Fibroblast of pulmonary artery (primary cell): ENCODE results near the gene COQ8B.
"Not testable (repeated sequence)": the region's sequence is repeated elsewhere in the genome, so short reads cannot be mapped to it uniquely, and the experiment has no call there.

Experiments used
- DNase-seq: peaks from one replicate; pipeline ENCODE4 v3.0.0-alpha.2; 2010; ENCODE audit warnings: low read depth
- H3K4me3 ChIP-seq: replicated peaks from 2 replicates; pipeline ENCODE4 v1.5.1; 2011; ENCODE audit warnings: low read depth, mild to moderate bottlenecking, control low read depth, low read length, moderate library complexity
- CTCF ChIP-seq: IDR thresholded peaks from 2 replicates; pipeline ENCODE4 v1.5.1; 2011; ENCODE audit warnings: mild to moderate bottlenecking, control low read depth, low read length, inconsistent platforms; ENCODE audit errors: missing control alignments

COQ8B gene

GRCh38 chr19:40736661-40737060, 20.0 kb upstream of the COQ8B start:
- no peak for DNase-seq
- no peak overlapping the region for H3K4me3 ChIP-seq
- TF ChIP-seq CTCF = no peak

DNA sequence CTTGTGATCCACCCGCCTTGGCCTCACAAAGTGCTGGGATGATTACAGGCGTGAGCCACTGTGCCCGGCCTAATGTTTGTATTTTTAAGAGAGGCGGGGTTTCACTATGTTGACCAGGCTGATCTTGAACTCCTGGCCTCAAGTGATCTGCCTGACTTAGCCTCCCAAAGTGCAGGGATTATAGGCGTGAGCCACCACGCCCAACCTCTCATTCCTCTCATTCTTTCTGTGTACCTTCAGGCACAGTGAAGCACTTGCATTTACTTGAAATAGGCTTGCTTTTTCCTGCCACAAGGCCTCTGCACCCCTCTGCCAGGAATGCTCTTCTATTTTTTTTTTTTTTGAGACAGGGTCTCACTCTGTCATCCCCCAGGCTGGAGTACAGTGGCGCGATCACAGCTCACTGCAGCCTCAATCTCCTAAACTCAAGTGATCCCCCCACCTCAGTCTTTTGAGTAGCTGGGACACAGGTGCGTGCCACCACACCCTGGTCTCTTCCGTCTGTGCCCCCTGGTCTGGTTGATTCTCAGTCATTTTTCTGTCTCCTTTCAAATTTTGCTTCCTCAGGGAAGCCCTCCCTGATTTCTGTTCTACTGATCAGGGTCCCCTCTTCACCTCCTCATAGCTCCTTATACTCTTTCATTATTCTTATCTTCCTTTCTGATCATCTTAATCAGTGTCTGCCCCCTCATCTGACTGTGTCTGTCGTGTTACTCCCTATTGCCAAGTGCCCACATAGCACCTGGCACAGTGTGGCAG, 18.5 kb upstream of the COQ8B start:
- TF ChIP-seq CTCF = no peak
- H3K4me3 ChIP-seq = no peak overlapping the region
- DNase-seq = no peak

DNA sequence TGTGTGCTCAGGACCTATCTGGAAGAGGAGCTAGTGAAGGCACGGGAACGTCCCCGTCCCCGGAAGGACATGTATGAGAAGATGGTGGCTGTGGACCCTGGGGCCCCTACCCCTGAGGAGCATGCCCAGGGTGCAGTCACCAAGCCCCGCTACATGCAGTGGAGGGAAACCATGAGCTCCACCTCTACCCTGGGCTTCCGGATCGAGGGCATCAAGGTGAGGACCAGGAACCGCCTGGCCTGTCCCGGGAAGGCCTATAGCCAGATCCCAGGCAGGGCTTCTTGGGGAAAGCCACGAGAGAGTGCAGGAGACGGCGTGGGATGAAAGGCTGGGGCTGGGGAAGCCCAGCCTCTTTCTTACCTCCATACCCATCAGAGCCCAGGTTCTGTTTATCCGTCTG, 16.5 kb upstream of the COQ8B start:
- no peak overlapping the region for H3K4me3 ChIP-seq
- DNase-seq = no peak
- TF ChIP-seq CTCF = no peak

DNA sequence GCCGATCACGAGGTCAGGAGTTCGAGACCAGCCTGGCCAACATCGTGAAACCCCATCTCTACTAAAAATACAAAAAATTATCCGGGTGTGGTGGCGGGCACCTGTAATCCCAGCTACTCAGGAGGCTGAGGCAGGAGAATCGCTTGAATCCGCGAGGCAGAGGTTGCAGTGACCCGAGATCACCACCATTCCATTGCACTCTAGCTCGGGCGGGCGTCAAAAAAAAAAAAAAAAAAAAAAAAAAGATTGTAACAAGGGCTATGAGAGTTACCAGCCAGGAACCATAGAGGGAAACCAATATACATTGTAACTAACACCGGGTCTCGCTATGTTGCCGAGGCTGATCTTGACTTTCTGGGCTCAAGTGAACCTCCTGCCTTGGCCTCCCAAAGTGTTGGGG, 15.6 kb upstream of the COQ8B start:
- not testable (repeated sequence) for DNase-seq, H3K4me3 ChIP-seq

DNA sequence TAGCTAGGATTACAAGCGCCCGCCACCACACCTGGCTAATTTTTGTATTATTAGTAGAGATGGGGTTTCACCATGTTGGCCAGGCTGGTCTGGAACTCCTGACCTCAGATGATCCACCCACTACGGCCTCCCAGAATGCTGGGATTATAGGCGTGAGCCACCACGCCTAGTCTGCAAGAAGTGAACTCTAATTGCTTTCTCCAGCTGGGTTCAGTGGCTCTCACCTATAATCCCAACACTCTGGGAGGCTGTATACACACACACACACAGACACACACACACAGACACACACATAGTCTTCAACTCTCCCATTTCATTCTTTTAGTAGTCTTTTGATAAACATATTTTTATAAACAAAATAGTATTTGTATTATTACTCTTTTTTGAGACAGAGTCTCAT, 13.4 kb upstream of the COQ8B start:
- not testable (repeated sequence) for H3K4me3 ChIP-seq, DNase-seq

DNA sequence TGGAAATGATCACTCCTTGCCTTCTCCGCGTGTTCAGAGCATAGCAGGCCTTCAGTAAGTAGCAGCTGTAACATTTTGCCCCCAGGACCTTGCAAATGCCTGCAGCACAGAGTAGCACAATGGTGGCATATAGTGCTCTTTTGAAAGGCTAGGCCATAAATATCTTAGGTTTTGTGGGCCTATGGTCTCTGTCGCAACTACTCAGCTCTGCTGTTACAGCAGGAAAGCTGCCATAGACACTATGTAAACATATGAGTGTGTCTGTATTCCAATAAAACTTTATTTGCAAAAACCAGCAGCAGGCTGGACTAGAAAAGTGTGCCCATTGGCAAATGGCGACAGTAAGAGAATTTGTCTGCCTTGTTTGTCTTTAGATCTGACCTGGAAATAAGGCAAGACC, 9.6 kb upstream of the COQ8B start:
- TF ChIP-seq CTCF = no peak
- no peak overlapping the region for H3K4me3 ChIP-seq

DNA sequence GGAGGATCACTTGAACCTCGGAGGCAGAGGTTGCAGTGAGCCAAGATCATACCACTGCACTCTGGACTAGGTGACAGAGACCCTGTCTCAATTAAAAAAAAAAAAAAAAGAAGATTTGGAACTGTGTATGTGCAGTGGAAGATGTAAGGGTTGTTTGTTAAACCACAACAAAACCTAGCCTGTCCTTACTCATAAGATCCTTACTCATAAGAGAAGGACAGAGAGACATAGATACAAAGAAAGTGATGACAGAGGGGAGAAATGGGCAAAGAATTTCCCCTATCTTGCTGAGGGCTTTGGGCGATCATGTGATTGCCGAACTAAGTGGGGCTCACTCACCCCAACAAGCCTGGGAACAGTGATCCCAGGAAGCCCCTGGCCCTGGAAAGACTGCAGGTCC, 8.2 kb upstream of the COQ8B start:
- TF ChIP-seq CTCF = no peak
- no peak for DNase-seq

More for the DNA sequence above, 9.6 kb upstream of the COQ8B start:
- DNase-seq = no peak

GRCh38 chr19:40724315-40724714, 7.6 kb upstream of the COQ8B start:
- DNase-seq = no peak
- H3K4me3 ChIP-seq = no peak overlapping the region
- TF ChIP-seq CTCF = no peak

More for the DNA sequence above, 8.2 kb upstream of the COQ8B start:
- no peak overlapping the region for H3K4me3 ChIP-seq
